ENCODE results near the gene SAMMSON.

The SAMMSON gene

GRCh38 chr3:69999140-70000027 is at the start of gene SAMMSON:
SAMMSON (plus strand) TSS chr3:69999733.
- DNase-seq = no peak

GRCh38 chr3:69951616-69952015 is 47.9 kb upstream of the SAMMSON start:
- DNase-seq = no peak

- DNase-seq = no peak
Observed at GRCh38 chr3:69959581-69959980, 40.0 kb upstream of the SAMMSON start.

GRCh38 chr3:69961706-69962439 is 37.7 kb upstream of the SAMMSON start:
- peak; percentile 86 for DNase-seq

GRCh38 chr3:69963643-69964042 is 35.9 kb upstream of the SAMMSON start:
- no peak for DNase-seq

- DNase-seq = no peak
Observed at GRCh38 chr3:69967156-69967555, 32.4 kb upstream of the SAMMSON start.

GRCh38 chr3:69970827-69971226 is 28.7 kb upstream of the SAMMSON start:
- DNase-seq = peak; percentile 56

- no peak for DNase-seq
Observed at GRCh38 chr3:69972672-69973071, 26.9 kb upstream of the SAMMSON start.

GRCh38 chr3:69976021-69976420 is 23.5 kb upstream of the SAMMSON start:
- no peak for DNase-seq

GRCh38 chr3:69983546-69984265 is 15.8 kb upstream of the SAMMSON start:
- peak; percentile 78 for DNase-seq

GRCh38 chr3:69985266-69985665 is 14.3 kb upstream of the SAMMSON start:
- DNase-seq = no peak

- DNase-seq = no peak
Observed at GRCh38 chr3:69986419-69986818, 13.1 kb upstream of the SAMMSON start.

GRCh38 chr3:69987833-69988232 is 11.7 kb upstream of the SAMMSON start:
- DNase-seq = no peak

- no peak for DNase-seq
Observed at GRCh38 chr3:69993757-69994156, 5.8 kb upstream of the SAMMSON start.

- DNase-seq = peak; percentile 81
Observed at GRCh38 chr3:69994919-69995318, 4.6 kb upstream of the SAMMSON start.

GRCh38 chr3:69997631-69998307 is 1.8 kb upstream of the SAMMSON start:
- no peak for DNase-seq

GRCh38 chr3:69998759-69999139 is 784 bp upstream of the SAMMSON start:
- no peak for DNase-seq

GRCh38 chr3:70000028-70000410 is 486 bp downstream of the SAMMSON start:
- DNase-seq = no peak

- no peak for DNase-seq
Observed at GRCh38 chr3:70000563-70001081, 1.1 kb downstream of the SAMMSON start.

- DNase-seq = no peak
Observed at GRCh38 chr3:70003119-70003518, 3.6 kb downstream of the SAMMSON start.

GRCh38 chr3:70006089-70006488 is 6.6 kb downstream of the SAMMSON start:
- peak; percentile 74 for DNase-seq

GRCh38 chr3:70010346-70010745 is 10.8 kb downstream of the SAMMSON start:
- peak; percentile 68 for DNase-seq

- no peak for DNase-seq
Observed at GRCh38 chr3:70011582-70011981, 12.0 kb downstream of the SAMMSON start.

All from inflammatory macrophage treated with lipopolysaccharide for 4 hours (primary cell).